Neural progenitor cell (in vitro differentiated cells): ENCODE measurements around the gene CCDC77.

Source experiments
- CTCF ChIP-seq: fragments of 200-600 bp; sonication (generic); IDR thresholded peaks from 2 replicates; pipeline ENCODE4 v1.5.1; 2017; ENCODE audit warnings: antibody characterized with exemption, mild to moderate bottlenecking
- EZH2 ChIP-seq: fragments of 200-600 bp; sonication (generic); IDR thresholded peaks from 2 replicates; pipeline ENCODE4 v1.6.1; 2017; ENCODE audit warnings: antibody characterized with exemption, mild to moderate bottlenecking, moderate library complexity
- EZH2phosphoT487 ChIP-seq: fragments of 200-600 bp; sonication (generic); IDR thresholded peaks from 2 replicates; pipeline ENCODE4 v1.6.1; 2017; ENCODE audit warnings: antibody characterized with exemption

- TF ChIP-seq CTCF (no peak), EZH2 (no peak), EZH2phosphoT487 (no peak)
Measured at GRCh38 chr12:459430-460258, 58.2 kb downstream of the CCDC77 start, which contains the start of gene B4GALNT3.
